Panc1 (cell line): ENCODE data around the gene MED9.

Experiments used
- CTCF ChIP-seq: fragments of 450-650 bp; IDR thresholded peaks from 2 replicates; pipeline ENCODE4 v1.5.1; 2017; ENCODE audit warnings: mild to moderate bottlenecking
- POLR2AphosphoS5 ChIP-seq: IDR thresholded peaks from 2 replicates; pipeline ENCODE4 v1.6.1; 2012; ENCODE audit warnings: mild to moderate bottlenecking, low read depth, low read length, moderate library complexity
- REST ChIP-seq, 2 experiments: IDR thresholded peaks; 2 replicates each; pipeline ENCODE4 v1.6.1; 2011 to 2012; ENCODE audit warnings: low read depth in 2 of 2, control low read depth in 1 of 2, low read length in 1 of 2, mild to moderate bottlenecking in 1 of 2, moderate library complexity in 1 of 2; ENCODE audit not compliant: insufficient read depth in 1 of 2
- SIN3A ChIP-seq: IDR thresholded peaks from 2 replicates; pipeline ENCODE4 v1.6.1; 2012; ENCODE audit warnings: low read depth, mild to moderate bottlenecking, low read length, moderate library complexity, borderline replicate concordance; ENCODE audit not compliant: insufficient read depth
- TCF7L2 ChIP-seq: IDR thresholded peaks from 2 replicates; pipeline ENCODE4 v1.6.1; 2011; ENCODE audit warnings: mild to moderate bottlenecking, low read depth, low read length, inconsistent platforms

GRCh38 chr17:17474341-17474740 lies 2.5 kb upstream of the MED9 start:
- TF ChIP-seq CTCF (no peak), REST (IDR thresholded peaks at IDR 0.05; ENCODE audit: insufficient read depth in 1 of 2, low read depth in 2 of 2, low read length in 1 of 2) (no peak), POLR2AphosphoS5 (no peak), SIN3A (no peak), TCF7L2 (no peak)
